ENCODE data around the gene C20orf144. TPM values are rescaled to one million over a fixed set of nuclear protein-coding genes. Genes with fewer than 3 reads are reported as not detected.
"Not testable (repeated sequence)": the region's sequence is repeated elsewhere in the genome, so short reads cannot be mapped to it uniquely, and the experiment has no call there.

Gene C20orf144
- total RNA-seq, 2 donors from 2014 or later = 0.12 to 0.81 TPM

DNA sequence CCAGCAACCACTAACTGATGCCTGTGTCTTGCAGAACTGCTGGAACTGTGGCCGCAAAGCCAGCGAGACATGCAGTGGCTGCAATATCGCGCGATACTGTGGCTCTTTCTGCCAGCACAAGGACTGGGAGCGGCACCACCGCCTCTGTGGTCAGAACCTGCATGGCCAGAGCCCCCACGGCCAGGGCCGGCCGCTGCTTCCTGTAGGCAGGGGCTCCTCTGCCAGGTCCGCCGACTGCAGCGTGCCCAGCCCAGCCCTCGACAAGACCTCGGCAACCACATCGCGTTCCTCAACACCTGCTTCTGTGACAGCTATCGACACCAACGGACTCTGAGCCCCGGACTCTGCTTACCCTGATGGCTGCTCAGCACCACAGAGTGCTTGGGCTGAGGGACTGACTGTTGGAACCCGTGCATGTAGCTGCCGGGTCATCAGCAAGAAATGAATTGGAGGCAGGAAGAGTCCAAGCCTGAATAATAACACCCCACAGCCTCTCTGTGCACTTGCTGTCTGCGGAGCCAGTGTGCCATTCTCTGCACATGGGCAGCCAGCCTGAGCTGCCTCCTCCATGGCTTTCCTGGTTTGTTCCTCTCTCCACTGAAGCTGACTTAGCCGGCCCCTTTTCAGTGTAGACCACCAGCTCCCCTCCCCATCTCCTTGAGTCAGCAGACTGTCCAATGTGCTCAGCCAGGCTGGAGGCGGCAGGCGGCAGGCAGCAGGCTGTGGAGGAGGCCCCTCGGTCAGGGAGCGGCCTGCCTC lies 17.6 kb upstream of the C20orf144 start:
- Mint-ChIP-seq H3K27ac (no peak overlapping the region), H3K36me3 (peaks cover 7% of the 10 kb centered on the region), H3K4me3 (no peak overlapping the region), H3K9me3 (no peaks in the 10 kb centered on the region), H3K27me3 (no peaks in the 10 kb centered on the region), H3K4me1 (ENCODE audit: low read depth in 2 of 2) (peaks cover 6 to 7% of the 10 kb centered on the region in 2 donors)
- DNase-seq (ENCODE audit: low spot score) (no peak), ATAC-seq (no peak)

- ATAC-seq (no peak), DNase-seq (ENCODE audit: low spot score) (no peak)
- no peak overlapping the region for H3K4me3 Mint-ChIP-seq
- peaks cover 6 to 7% of the 10 kb centered on the region in 2 donors for H3K4me1 Mint-ChIP-seq (ENCODE audit: low read depth in 2 of 2)
- H3K27ac Mint-ChIP-seq = no peak overlapping the region
- no peaks in the 10 kb centered on the region for H3K9me3 Mint-ChIP-seq
- no peaks in the 10 kb centered on the region for H3K27me3 Mint-ChIP-seq
- peaks cover 2% of the 10 kb centered on the region for H3K36me3 Mint-ChIP-seq
Measured at GRCh38 chr20:33645072-33645358, 17.1 kb upstream of the C20orf144 start.

DNA sequence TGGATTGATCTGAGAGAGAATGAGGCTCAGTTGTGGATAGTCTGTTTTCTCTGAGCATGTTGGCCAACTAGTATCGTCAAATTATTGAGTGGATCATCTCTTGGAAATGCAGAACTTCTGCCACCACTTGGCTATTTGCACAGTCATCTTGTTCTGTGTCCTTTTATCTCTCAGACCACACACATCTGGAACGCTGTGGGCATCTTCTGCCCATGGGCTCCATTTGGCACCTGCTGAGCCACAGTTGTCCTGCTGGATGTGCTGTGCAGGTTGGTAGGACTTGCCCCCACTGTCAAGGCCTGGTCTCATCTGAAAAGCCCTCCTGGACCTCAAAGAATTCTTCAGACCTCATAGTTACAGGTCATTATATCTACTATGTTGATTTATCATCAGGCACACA lies 16.7 kb upstream of the C20orf144 start:
- ATAC-seq (no peak), DNase-seq (ENCODE audit: low spot score) (no peak)
- no peak overlapping the region for H3K4me3 Mint-ChIP-seq
- no peaks in the 10 kb centered on the region for H3K27me3 Mint-ChIP-seq
- H3K36me3 Mint-ChIP-seq = no peaks in the 10 kb centered on the region
- no peaks in the 10 kb centered on the region for H3K9me3 Mint-ChIP-seq
- H3K27ac Mint-ChIP-seq = peak overlapping the region in 1 of 2 donors; percentile 53
- peaks cover 6 to 7% of the 10 kb centered on the region in 2 donors for H3K4me1 Mint-ChIP-seq (ENCODE audit: low read depth in 2 of 2)

DNA sequence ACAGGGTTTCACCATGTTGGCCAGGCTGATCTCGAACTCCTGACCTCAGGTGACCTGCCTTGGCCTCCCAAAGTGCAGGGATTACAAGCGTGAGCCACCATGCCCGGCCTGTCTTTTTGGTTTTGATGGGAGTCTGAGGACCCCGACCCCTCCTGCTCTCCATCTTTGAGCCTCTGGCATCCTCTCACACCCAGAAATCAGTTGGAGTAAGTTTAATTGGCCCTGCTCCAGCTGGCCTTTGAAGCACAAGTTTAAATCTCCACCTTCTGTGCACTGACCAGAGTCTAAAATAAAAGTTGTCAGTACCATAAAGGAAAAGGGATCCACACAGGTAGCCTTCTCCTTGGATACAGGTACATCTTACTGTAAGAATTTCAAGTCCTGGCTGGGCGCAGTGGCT lies 15.9 kb upstream of the C20orf144 start:
- no peaks in the 10 kb centered on the region for H3K9me3 Mint-ChIP-seq
- H3K27me3 Mint-ChIP-seq = no peaks in the 10 kb centered on the region
- H3K27ac Mint-ChIP-seq = no peak overlapping the region
- no peak overlapping the region for H3K4me3 Mint-ChIP-seq
- ATAC-seq (no peak), DNase-seq (ENCODE audit: low spot score) (no peak)
- no peaks in the 10 kb centered on the region for H3K36me3 Mint-ChIP-seq
- peaks cover 6 to 7% of the 10 kb centered on the region in 2 donors for H3K4me1 Mint-ChIP-seq (ENCODE audit: low read depth in 2 of 2)

GRCh38 chr20:33646959-33647602 lies 15.0 kb upstream of the C20orf144 start:
- DNase-seq (ENCODE audit: low spot score); H3K9me3 Mint-ChIP-seq; H3K4me1 Mint-ChIP-seq (ENCODE audit: low read depth in 2 of 2); H3K27ac Mint-ChIP-seq; H3K36me3 Mint-ChIP-seq; ATAC-seq; H3K27me3 Mint-ChIP-seq; H3K4me3 Mint-ChIP-seq: not testable (repeated sequence)

DNA sequence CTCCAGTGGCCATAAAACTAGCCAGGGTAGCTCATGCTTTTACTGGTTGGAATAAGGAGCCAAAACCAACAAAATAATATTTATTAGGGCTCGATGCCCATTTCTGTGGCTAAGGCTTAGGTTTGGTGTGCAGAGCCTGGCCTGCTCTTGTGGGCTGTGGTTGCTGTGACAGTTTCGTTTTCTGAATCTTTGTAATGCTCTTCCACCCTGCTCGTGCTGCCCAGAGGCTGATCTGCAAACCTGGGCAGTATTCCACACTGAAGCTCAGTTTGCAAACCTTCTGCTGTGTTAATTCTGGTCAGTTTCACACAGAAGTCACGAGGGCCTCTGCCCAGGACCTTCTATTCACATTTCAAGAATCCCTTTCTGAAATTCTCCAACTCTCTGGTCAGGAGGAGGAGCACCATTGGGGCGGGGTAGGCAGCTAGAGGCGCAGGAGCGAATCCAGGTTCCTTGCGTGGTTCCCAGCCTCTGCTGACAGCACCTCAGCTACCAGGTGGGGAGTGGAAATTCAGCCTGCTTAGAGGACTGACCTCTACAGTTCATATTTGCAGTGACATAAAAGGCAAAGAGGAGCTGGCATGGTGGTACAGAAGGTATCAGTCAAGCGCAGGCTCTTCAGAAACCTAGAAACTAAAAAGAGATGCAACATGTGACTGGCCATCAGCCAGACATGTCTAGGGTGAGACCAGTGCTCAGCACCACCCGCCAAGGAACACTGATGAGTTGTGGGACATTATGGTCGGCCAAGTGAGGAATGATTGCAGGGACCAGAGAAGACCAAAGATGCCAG lies 14.3 kb upstream of the C20orf144 start:
- no peaks in the 10 kb centered on the region for H3K36me3 Mint-ChIP-seq
- H3K4me3 Mint-ChIP-seq = peak overlapping the region; percentile 49
- H3K27me3 Mint-ChIP-seq = no peaks in the 10 kb centered on the region
- peak; percentile 78 to 84 for ATAC-seq
- H3K4me1 Mint-ChIP-seq (ENCODE audit: low read depth in 2 of 2) = peaks cover 7 to 10% of the 10 kb centered on the region in 2 donors
- H3K27ac Mint-ChIP-seq = peak overlapping the region in 1 of 2 donors; percentile 56
- no peaks in the 10 kb centered on the region for H3K9me3 Mint-ChIP-seq
- DNase-seq (ENCODE audit: low spot score) = no peak

DNA sequence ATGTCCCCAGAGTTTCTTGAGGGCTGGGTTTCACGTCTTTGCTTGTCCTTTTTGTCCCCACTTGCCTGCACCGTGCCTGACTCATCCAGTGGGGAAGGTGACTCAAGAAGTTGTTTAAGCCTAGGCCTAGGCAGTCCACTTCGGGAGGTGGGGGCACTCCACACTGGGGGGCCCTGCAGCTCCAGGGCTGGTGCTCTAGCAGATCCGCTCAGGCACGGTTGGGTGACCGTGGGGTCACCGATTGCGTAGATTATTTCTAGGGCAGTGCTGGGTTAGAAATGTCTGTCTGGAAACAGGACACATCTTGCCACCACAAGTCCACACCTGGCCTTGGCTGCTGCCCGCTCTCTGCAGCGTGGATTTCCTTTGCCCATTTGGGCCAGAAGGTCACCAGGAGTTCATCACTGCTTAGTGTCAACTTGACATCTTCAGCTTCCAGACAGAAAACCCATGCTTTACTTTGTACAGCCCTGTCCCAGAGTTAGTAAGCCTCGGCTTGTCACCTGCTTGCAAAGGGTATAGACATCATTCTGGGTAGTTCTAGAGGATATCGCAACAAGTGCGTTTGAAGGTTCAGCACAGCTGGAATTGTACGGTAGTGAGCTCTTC lies 13.6 kb upstream of the C20orf144 start:
- ATAC-seq = no peak
- H3K4me1 Mint-ChIP-seq (ENCODE audit: low read depth in 2 of 2) = peaks cover 7 to 11% of the 10 kb centered on the region in 2 donors

DNA sequence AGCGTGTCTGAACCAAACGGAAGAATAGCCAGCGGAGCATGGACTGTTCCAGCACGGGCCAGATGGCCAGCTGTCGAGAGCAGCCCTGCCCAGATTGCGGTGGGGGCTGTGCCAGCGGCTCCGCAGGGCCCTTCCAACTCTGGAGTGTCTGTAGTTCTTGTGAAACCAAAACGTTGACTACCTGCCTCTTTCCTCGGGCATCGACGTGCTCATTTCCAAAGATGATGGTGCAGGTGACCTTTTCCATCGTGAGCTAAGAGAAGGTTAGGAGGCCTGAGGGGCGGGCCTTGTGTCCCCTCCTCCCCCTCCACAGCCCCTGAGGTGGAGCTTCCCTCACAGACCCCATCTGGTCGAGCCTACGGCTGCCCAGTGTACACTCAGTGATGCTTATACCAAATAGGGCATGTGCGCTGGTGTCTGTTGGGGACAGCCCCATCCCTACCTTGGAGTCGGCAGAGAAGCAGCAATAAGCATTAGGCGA lies 12.9 kb upstream of the C20orf144 start:
- H3K36me3 Mint-ChIP-seq = no peaks in the 10 kb centered on the region
- H3K4me3 Mint-ChIP-seq = no peak overlapping the region
- H3K9me3 Mint-ChIP-seq = no peaks in the 10 kb centered on the region
- no peak for DNase-seq (ENCODE audit: low spot score)
- ATAC-seq = no peak
- H3K27me3 Mint-ChIP-seq = no peaks in the 10 kb centered on the region
- H3K27ac Mint-ChIP-seq = no peak overlapping the region
- H3K4me1 Mint-ChIP-seq (ENCODE audit: low read depth in 2 of 2) = peaks cover 7 to 11% of the 10 kb centered on the region in 2 donors

More for the DNA sequence above, 13.6 kb upstream of the C20orf144 start:
- no peak overlapping the region for H3K4me3 Mint-ChIP-seq
- H3K9me3 Mint-ChIP-seq = no peaks in the 10 kb centered on the region
- no peak overlapping the region for H3K27ac Mint-ChIP-seq
- no peak for DNase-seq (ENCODE audit: low spot score)
- H3K27me3 Mint-ChIP-seq = no peaks in the 10 kb centered on the region
- H3K36me3 Mint-ChIP-seq = no peaks in the 10 kb centered on the region

DNA sequence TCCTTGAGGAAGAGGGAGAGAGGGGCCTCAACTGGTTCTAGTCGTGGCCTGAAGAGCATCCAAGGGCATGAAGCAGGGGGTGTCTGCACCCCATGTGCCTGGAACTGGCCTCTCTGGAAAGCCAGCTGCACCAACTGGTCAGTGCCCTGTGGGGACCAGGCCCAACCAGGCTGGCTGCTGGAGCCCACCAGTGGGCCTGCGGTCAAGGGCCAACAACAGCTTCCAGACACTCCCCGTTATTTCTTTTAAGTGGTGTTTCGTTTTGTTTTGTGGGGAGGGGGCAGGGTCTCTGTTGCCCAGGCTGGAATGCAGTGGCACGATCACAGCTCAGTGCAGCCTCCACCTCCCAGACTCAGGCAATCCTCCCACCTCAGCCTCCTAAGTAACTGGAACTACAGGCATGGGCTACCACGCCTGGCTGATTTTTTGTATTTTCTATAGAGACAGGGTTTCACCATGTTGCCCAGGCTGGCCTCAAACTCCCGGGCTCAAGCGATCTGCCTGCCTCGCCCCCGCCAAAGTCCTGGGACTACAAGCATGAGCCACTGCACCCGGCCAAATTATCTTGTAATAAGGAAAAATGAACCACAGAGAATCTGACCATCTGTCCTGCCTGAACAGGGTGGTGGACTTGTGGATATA lies 11.9 kb upstream of the C20orf144 start:
- H3K27ac Mint-ChIP-seq = no peak overlapping the region
- ATAC-seq (no peak), DNase-seq (ENCODE audit: low spot score) (no peak)
- H3K9me3 Mint-ChIP-seq = no peaks in the 10 kb centered on the region
- peaks cover 7 to 11% of the 10 kb centered on the region in 2 donors for H3K4me1 Mint-ChIP-seq (ENCODE audit: low read depth in 2 of 2)
- no peak overlapping the region for H3K4me3 Mint-ChIP-seq
- H3K36me3 Mint-ChIP-seq = no peaks in the 10 kb centered on the region
- H3K27me3 Mint-ChIP-seq = no peaks in the 10 kb centered on the region

DNA sequence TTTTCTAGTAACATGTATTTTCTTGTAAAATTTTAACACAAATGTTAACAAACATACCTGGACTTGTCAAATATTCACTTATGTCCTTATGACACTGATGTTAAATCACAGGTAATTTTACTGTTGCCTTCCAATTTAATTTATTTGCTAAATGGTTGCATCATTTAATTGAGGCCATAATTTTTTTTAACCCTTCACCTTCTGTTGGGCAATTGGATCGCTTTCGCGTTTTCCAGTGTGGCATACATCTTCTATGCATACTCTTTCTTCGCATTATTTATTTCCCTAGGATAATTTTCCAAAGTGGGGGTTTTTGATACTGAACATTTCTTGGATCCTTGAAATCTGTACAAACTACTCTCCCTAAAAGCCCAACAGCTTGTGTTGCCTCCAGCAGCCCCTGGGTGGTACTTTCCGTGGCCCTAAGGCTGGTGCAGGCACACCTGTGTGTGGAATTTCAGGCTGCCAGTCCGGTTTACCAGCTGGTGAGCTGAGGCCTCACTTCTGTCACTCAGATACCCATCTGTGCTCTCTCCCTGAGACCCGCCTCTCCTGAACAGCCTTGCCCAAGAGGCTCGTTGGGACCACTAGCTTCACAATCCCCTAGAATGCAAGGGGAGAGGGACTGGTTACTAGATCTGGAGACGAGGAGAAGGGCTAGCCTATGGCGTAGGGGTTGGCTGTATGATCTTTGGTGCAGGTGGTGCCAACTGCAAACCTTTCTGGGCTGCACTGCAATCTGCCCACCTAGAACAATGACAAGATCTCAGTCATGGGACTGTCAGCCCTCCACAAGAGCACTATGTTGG lies 11.2 kb upstream of the C20orf144 start:
- DNase-seq (ENCODE audit: low spot score) (no peak), ATAC-seq (no peak)
- H3K36me3 Mint-ChIP-seq = no peaks in the 10 kb centered on the region
- H3K4me1 Mint-ChIP-seq (ENCODE audit: low read depth in 2 of 2) = peaks cover 7 to 11% of the 10 kb centered on the region in 2 donors
- no peaks in the 10 kb centered on the region for H3K27me3 Mint-ChIP-seq
- H3K9me3 Mint-ChIP-seq = no peaks in the 10 kb centered on the region
- peak overlapping the region in 1 of 2 donors; percentile 45 for H3K27ac Mint-ChIP-seq
- H3K4me3 Mint-ChIP-seq = no peak overlapping the region

- Mint-ChIP-seq H3K27me3 (no peaks in the 10 kb centered on the region), H3K27ac (peak overlapping the region in 1 of 2 donors; percentile 45)
- no peak for ATAC-seq
Measured at GRCh38 chr20:33651562-33652048, 10.5 kb upstream of the C20orf144 start.

GRCh38 chr20:33653218-33653899 lies 8.8 kb upstream of the C20orf144 start:
- Mint-ChIP-seq H3K4me3 (no peak overlapping the region), H3K27me3 (no peaks in the 10 kb centered on the region), H3K9me3 (no peaks in the 10 kb centered on the region), H3K27ac (no peak overlapping the region), H3K4me1 (ENCODE audit: low read depth in 2 of 2) (peaks cover 0 to 5% of the 10 kb centered on the region in 2 donors), H3K36me3 (no peaks in the 10 kb centered on the region)
- ATAC-seq = peak in 1 of 2 donors; percentile 28
- no peak for DNase-seq (ENCODE audit: low spot score)

More at GRCh38 chr20:33651562-33652048, 10.5 kb upstream of the C20orf144 start:
- H3K9me3 Mint-ChIP-seq = no peaks in the 10 kb centered on the region
- H3K4me3 Mint-ChIP-seq = peak overlapping the region; percentile 12
- H3K4me1 Mint-ChIP-seq (ENCODE audit: low read depth in 2 of 2) = peaks cover 7 to 11% of the 10 kb centered on the region in 2 donors
- DNase-seq (ENCODE audit: low spot score) = no peak
- no peaks in the 10 kb centered on the region for H3K36me3 Mint-ChIP-seq
